OCI-LY1 (cell line): ENCODE results near the gene DRGX.

Experiments used
- H2AFZ ChIP-seq: fragments of 200-600 bp; sonication (generic), shearing (Covaris generic); 2 replicates; pipeline ENCODE4 v1.6.0; 2014; ENCODE audit warnings: antibody characterized with exemption, mild to moderate bottlenecking, low read length
- H3F3A ChIP-seq: fragments of 200-600 bp; sonication (generic), shearing (Covaris generic); 2 replicates; pipeline ENCODE4 v1.6.0; 2014; ENCODE audit warnings: mild to moderate bottlenecking, antibody characterized with exemption, low read length, moderate library complexity; ENCODE audit not compliant: insufficient read depth
- H3K27ac ChIP-seq: fragments of 200-600 bp; sonication (generic); 2 replicates; pipeline ENCODE4 v1.5.1; 2014; ENCODE audit warnings: low read length, mixed run types, mild to moderate bottlenecking, low read depth; ENCODE audit not compliant: poor library complexity, severe bottlenecking
- H3K27me3 ChIP-seq: fragments of 200-600 bp; sonication (generic); 2 replicates; pipeline ENCODE4 v1.6.0; 2014; ENCODE audit warnings: antibody characterized with exemption, mild to moderate bottlenecking, low read length, moderate library complexity; ENCODE audit not compliant: insufficient read depth
- H3K36me3 ChIP-seq: fragments of 200-600 bp; sonication (generic); 2 replicates; pipeline ENCODE4 v1.6.1; 2014; ENCODE audit warnings: mild to moderate bottlenecking, antibody characterized with exemption, low read length, moderate library complexity, mixed read lengths; ENCODE audit not compliant: insufficient read depth
- H3K4me1 ChIP-seq: fragments of 200-600 bp; sonication (generic); 2 replicates; pipeline ENCODE4 v1.5.1; 2014; ENCODE audit warnings: mild to moderate bottlenecking, low read length, moderate library complexity; ENCODE audit not compliant: insufficient read depth, severe bottlenecking
- H3K4me2 ChIP-seq: fragments of 200-600 bp; sonication (generic), shearing (Covaris generic); 2 replicates; pipeline ENCODE4 v1.6.1; 2014; ENCODE audit warnings: low read length
- H3K4me3 ChIP-seq: fragments of 200-600 bp; sonication (generic); 2 replicates; pipeline ENCODE4 v1.5.1; 2014; ENCODE audit warnings: low read length, low read depth, mild to moderate bottlenecking, mixed read lengths; ENCODE audit not compliant: poor library complexity, severe bottlenecking
- H3K79me2 ChIP-seq: fragments of 200-600 bp; shearing (Covaris generic); 2 replicates; pipeline ENCODE4 v1.6.1; 2016; ENCODE audit warnings: mixed run types, low read length, mixed read lengths; ENCODE audit not compliant: insufficient read depth
- H3K9ac ChIP-seq: fragments of 200-600 bp; sonication (generic), shearing (Covaris generic); 2 replicates; pipeline ENCODE4 v1.6.1; 2014; ENCODE audit warnings: mild to moderate bottlenecking, low read length, mixed read lengths
- H3K9me2 ChIP-seq: fragments of 200-600 bp; sonication (generic), shearing (Covaris generic); 2 replicates; pipeline ENCODE4 v1.6.1; 2014; ENCODE audit warnings: low read depth, mild to moderate bottlenecking, low read length, mixed read lengths
- H3K9me3 ChIP-seq: fragments of 200-600 bp; shearing (Covaris generic); 2 replicates; pipeline ENCODE4 v1.6.1; 2014; ENCODE audit warnings: low read length, mixed read lengths
- H4K20me1 ChIP-seq: fragments of 200-600 bp; sonication (generic), shearing (Covaris generic); 2 replicates; pipeline ENCODE4 v1.6.0; 2016; ENCODE audit warnings: mild to moderate bottlenecking, low read length; ENCODE audit not compliant: insufficient read depth
- CTCF ChIP-seq: fragments of 200-600 bp; sonication (generic), shearing (Covaris generic); IDR thresholded peaks from 2 replicates; pipeline ENCODE4 v1.5.1; 2017; ENCODE audit warnings: mild to moderate bottlenecking, antibody characterized with exemption, low read length, moderate library complexity, mixed read lengths
- EZH2 ChIP-seq: fragments of 200-600 bp; sonication (generic), shearing (Covaris generic); IDR thresholded peaks from 2 replicates; pipeline ENCODE4 v1.8.0; 2017; ENCODE audit warnings: borderline replicate concordance, mixed run types, mild to moderate bottlenecking, antibody characterized with exemption, low read length, moderate library complexity, mixed read lengths

DRGX gene

GRCh38 chr10:49431426-49431825 lies 35.5 kb upstream of the DRGX start:
- no peaks in the 10 kb centered on the region for H3K4me1 ChIP-seq
- no peaks in the 10 kb centered on the region for H3K9me3 ChIP-seq
- H3F3A ChIP-seq = no peaks in the 10 kb centered on the region
- no peak overlapping the region for H3K4me2 ChIP-seq
- H3K9ac ChIP-seq = no peak overlapping the region
- TF ChIP-seq EZH2 = no peak
- no peak for TF ChIP-seq CTCF
- no peaks in the 10 kb centered on the region for H3K79me2 ChIP-seq
- H4K20me1 ChIP-seq = no peaks in the 10 kb centered on the region
- H3K9me2 ChIP-seq = no peaks in the 10 kb centered on the region
- no peaks in the 10 kb centered on the region; the same call in 1 of the 2 replicates for H3K27me3 ChIP-seq
- H2AFZ ChIP-seq = no peak overlapping the region
- no peaks in the 10 kb centered on the region for H3K36me3 ChIP-seq
- H3K27ac ChIP-seq = no peak overlapping the region
- H3K4me3 ChIP-seq = no peak overlapping the region

DNA sequence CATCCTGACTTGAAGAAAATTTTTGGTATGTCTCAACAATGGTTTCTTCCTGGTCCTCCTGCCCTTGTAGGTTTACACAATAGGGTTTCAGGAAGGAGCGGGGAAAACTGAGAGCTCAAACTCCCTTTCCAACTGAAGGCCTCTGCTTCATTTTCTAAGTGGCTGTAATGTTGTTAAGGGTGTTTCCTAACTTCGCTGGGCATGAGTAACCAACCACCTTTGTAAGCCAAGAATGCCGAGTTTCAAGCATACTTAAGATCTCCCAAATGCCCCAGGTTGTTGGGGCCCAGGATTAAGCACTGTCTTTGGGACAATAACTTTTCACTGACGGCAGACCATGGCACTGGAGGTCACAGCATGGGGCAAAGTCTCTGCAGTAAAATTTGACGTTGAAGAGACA lies 33.6 kb upstream of the DRGX start:
- Histone ChIP-seq H3K27me3 (no peaks in the 10 kb centered on the region; the same call in 1 of the 2 replicates), H3F3A (no peaks in the 10 kb centered on the region), H3K27ac (no peak overlapping the region), H3K79me2 (no peaks in the 10 kb centered on the region), H4K20me1 (no peaks in the 10 kb centered on the region), H3K36me3 (no peaks in the 10 kb centered on the region), H2AFZ (no peak overlapping the region), H3K9me3 (no peaks in the 10 kb centered on the region), H3K4me1 (no peaks in the 10 kb centered on the region), H3K9ac (no peak overlapping the region), H3K4me2 (no peak overlapping the region), H3K9me2 (no peaks in the 10 kb centered on the region), H3K4me3 (no peak overlapping the region)
- no peak for TF ChIP-seq CTCF
- no peak for TF ChIP-seq EZH2

DNA sequence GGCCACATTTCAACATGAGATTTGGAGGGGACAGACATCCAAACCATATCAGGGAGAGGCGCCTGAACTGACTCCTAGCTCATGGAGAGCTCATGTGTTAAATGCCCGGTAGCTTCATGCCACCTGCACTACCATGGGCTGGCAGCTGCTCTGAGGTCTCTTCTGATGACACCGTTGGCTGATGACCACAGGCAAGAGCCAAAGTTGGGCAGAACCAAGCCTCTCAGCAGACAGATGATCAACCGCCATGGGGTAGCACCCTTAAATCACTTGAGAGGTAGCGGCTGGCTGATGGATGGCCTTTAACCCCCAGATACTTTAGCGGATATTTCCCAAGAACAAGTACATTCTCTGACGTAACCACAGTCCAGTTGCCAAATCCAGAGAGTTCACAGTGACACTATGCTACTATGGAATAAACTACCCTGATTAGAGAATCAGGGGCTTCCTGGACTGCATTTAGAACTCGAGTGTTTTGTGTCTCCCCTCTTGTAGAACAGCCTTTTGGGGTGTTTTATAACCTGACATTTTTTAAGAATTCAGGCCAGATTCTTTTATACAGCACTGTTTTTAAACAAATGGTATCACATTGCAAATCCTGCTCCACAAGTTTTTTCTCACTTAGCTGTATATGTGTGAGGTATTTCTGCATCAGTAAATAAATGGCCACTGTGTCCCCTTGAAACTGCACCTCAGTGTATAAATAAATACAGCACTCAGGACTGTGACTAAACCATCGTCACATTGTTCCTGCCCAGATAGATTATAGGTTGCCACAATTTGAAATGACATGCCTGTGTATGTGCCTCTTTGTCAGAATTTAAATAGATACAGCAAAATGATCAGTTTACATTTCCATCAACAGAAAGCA lies 30.8 kb upstream of the DRGX start:
- Histone ChIP-seq H3K79me2 (no peaks in the 10 kb centered on the region), H4K20me1 (no peaks in the 10 kb centered on the region), H3K4me3 (no peak overlapping the region), H3K9me2 (no peaks in the 10 kb centered on the region), H3F3A (no peaks in the 10 kb centered on the region), H3K4me2 (no peak overlapping the region), H3K9ac (no peak overlapping the region), H3K36me3 (no peaks in the 10 kb centered on the region), H3K9me3 (no peaks in the 10 kb centered on the region), H3K27ac (no peak overlapping the region), H3K4me1 (no peaks in the 10 kb centered on the region), H3K27me3 (no peaks in the 10 kb centered on the region), H2AFZ (no peak overlapping the region)
- TF ChIP-seq CTCF (no peak), EZH2 (no peak)
